ENCODE data around the gene TPP2.

TPP2 gene

DNA sequence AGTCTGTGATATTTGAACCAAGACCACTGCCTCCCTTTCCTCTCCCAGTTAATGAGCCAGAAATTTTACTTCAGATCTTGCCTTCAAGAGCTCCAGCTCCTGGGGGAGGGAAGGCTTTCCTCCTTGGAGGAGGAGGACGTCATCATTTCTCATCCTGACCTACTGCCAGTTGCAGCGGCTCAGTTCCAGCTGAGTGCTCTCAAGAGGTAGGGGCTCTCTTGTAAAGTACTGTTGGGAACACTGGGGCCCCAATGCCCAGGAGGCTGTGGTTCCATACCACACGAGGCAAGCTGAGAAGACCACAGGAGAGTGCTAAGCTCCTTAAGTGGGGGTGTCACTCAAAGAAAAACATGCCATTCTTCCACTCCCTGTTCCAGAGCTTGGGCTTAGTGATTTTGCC, 61.9 kb downstream of the TPP2 start:
- DNase-seq: no peak

DNA sequence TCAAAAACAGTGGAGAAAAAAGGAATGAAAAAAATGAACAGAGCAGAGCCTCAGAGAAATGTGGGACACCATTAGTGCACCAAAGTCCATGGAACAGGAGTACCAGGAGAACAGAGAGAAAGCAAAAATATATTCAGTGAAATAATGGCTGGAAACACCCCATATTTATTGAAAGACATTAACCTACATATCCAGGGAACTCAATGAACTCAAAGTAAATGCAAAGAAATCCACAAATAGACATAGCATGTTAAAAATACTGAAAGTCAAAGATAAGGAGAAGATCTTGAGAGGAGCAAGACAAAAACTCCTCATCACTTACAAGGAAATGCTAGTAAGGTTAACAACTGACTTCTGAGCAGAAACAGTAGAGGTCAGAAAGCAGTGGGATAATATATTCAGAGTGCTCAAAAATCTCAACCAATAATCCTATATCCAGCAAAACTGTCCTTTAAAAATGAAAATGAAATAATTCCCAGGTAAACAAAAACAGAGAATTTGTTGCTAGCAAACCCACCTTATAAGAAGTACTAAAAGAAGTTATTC, 62.5 kb downstream of the TPP2 start:
- no peak for DNase-seq

DNA sequence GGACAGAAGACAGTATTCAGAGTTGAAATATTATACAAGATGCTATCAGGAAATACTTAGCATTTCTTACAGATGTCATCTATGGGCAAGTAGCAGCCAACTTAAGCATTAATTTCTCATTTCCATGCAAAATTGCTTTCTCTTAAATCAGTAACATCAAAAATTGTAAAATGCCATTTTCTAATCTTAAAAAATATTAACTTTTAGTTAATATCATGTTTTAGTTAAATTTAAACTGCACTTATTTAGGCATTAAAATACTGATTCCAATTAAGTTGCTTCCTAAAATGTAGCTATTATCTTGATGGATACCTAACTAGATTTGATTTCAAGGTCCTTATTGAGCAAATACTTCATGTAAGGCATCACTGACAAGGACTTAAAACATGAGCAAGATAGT, 70.2 kb downstream of the TPP2 start:
- no peak for DNase-seq

- no peak for DNase-seq
Observed at GRCh38 chr13:102667911-102668310, 71.1 kb downstream of the TPP2 start.

- no peak for DNase-seq
Observed at GRCh38 chr13:102670130-102670529, 73.3 kb downstream of the TPP2 start.

DNA sequence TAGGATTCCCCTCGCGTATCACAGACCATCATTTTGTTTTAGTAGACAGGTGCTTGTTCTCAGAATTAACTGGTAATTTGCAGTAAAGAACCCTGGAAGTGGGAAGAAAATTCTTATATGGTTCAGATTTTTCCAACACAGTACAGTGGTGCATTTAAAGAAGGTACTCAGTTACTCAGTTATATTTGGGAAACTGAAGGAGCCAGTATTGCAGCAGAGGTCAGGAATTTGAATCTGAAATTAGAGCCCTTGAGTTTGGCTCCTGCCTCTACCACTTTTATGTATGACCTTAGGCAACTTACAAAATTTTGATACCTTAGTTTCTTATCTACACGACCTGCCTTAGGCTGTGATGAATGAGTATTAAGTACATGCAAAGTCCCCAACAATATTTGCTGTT, 78.3 kb downstream of the TPP2 start:
- DNase-seq: no peak

DNA sequence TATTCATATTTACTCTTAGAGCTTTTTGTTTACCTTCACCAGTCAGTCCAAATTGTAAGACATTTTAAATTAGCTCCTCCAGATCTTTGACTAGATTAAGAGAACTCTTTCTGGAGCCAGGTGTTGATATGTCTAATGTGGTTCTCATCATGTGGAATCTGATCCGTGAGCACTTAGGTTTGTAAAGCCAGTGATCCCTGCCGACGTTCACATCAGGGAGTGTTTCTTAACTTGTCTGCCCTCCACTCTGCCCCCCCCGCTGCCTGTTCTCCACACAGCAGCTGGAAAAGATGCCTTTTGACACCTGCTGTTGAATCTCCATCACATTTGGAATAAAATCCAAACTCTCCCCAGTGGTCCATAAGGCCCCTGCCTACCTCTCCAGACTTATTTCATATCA, 80.3 kb downstream of the TPP2 start:
- DNase-seq: no peak

DNA sequence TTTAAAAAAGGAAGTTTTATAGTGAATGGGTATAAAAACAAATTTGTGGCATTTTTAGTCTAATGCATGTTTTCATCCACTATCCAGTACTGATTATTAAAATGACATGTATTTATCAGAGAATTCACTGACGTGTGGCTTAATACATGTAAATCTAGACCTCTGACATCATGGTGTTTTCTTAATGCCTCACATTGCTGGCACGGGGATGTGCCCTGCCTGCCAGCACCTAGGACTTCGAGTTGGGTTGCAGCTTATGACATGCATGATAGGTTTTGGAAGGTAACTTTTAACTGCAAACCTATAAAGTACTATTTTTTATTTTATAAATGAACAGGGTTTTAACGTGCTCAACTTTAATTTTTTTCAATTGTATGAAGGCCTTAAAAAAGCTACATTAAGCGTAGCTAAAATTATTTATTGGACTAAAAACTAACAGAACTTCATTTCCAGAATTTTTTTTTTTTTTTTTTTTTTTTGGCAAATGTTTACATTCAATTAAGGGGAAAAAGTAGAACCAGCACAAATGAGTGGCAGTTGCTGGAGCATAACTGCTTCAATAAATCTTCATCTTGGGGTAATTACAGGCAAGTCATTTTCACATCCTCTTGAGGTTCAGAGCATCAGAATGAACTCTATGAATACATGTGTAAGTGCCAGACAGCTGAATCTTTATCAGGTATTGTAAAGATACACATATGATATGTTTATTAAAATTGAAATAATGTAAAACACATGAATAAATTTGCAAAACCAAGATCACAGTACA, 81.7 kb downstream of the TPP2 start:
- DNase-seq: no peak

DNA sequence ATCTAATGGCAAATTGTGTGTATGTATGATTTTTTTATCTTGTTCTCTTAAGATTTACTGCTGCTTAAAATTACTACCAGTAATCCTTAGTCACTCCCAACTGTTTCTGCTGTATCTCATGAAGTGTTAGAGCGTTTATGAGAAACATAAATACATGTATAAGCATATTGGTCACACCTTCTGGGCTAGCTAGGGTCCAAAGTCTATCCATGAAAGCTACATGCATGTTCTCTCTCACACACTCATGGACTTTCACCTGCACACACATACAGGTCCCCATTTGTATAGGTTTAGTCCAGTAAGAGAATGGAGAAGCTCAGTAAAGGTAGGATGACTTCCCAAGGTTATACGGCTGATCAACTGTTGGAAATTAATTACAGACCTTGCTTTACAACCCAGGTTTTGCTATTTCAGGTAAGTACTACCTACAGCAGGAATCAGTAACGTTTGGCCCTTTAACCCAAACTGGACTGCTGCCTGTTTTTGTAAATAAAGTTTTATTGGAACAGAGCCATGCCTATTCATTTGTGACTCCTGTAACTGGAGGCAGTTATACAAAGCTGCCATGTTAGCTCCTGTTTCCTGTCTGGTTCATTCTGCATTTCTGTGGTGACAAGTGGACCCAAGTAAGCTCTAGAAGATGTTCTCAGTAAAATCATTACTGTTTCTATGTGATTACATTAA, 82.8 kb downstream of the TPP2 start:
- DNase-seq: no peak

DNA sequence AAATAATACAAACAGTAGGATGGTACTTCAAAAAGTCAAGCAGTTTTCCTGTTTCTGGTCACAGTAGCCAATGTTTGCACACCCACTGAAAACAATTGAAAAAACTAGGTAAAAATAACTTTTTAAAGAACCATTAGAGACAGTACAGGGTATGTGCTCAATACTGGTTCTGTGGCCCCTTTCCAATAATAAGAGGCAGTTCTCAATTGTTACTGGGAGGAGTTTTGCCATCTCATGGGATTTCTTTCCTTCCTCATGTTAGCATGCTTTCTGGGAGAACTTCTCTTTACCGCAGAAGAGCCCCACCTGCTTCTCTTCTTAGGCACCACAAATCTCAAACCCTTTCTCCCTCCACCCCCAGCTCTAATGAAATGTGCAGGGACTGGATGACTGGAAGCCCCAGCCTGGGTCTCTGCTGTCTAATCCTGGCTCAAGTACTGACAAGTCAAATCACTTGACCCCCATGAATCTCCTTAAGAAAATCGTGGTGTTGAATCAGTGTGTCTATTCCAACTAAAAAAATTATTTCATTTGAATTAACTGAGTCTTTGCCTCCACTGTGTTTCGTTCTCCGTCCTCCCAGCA, 83.4 kb downstream of the TPP2 start:
- no peak for DNase-seq

- no peak for DNase-seq
Observed at GRCh38 chr13:102680842-102681740, 84.3 kb downstream of the TPP2 start.

DNA sequence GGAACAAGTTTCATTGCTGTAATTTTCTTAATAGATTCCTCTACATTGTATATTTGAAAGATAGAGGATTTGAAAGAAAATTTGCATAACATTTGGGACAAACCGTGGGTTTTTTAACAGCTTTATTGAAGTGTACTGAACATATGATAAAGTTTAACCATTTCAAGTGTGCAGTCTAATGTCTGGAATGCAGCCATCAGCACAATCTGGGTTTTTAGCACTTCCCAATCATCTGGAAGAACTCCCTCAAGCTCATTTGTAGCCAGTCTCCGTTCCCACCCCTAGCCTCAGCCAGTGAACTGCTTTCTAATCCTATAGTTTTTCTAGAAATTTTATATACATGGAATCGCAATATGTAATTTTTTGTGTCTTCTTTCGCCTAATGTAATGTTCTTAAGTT, 85.4 kb downstream of the TPP2 start:
- DNase-seq: no peak

- no peak for DNase-seq
Observed at GRCh38 chr13:102682727-102683126, 85.9 kb downstream of the TPP2 start.

- no peak for DNase-seq
Observed at GRCh38 chr13:102683637-102684036, 86.9 kb downstream of the TPP2 start.

DNA sequence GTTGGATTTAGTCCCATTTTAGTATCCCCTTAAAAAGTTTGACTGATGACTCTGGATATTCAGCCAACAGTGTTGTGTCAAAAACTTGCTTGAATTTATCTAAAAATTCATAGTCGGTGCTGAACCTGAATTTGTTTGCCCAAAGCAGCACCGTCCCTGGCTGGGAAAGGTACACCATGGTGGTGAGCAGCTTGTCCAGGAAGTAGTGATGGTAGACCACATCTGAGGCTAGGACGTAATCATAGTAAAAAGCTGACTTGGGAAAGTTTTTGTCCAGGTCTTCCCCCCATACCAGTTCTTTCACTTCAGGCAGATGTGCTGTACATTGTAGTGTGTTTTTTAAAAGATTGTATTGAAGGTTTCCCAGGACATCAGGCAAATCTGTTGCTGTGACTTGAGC, 89.2 kb downstream of the TPP2 start:
- DNase-seq: no peak

- no peak for DNase-seq
Observed at GRCh38 chr13:102687520-102687919, 90.7 kb downstream of the TPP2 start.

- no peak for DNase-seq
Observed at GRCh38 chr13:102688306-102688973, 91.7 kb downstream of the TPP2 start.

GRCh38 chr13:102690883-102691282, 94.1 kb downstream of the TPP2 start:
- DNase-seq: no peak

GRCh38 chr13:102692491-102692826, 95.7 kb downstream of the TPP2 start:
- no peak for DNase-seq

- DNase-seq: no peak
Observed at GRCh38 chr13:102693250-102693649, 96.5 kb downstream of the TPP2 start.

GRCh38 chr13:102693776-102694175, 97.0 kb downstream of the TPP2 start:
- DNase-seq: no peak

DNA sequence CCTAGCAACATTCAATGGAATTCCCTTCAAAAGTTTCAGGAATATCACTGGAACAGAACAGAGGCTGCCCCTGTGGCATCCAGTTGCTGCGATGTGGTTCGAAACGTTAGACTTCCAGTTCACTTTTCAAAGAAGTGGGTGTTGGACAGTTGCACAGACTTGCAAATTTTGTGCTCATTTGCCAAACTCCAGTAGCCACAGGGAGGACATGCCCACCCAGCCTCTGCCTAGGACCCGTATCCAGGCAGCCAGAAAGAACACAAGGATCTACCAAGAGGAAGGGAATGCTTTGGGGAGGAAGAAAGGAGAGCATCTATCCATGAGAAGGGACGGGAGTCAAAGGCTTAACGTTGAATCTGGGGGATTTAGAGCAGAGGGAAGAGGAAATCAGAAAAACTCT, 98.2 kb downstream of the TPP2 start, which contains the start of gene METTL21C:
METTL21C (minus strand) TSS at position 108 of the 400 bp plus-strand sequence. CDS start 546 bp downstream, outside the sequence.
- no peak for DNase-seq

Data from stimulated activated CD8-positive, alpha-beta memory T cell treated with anti-CD3 and anti-CD28 coated beads, Interleukin-4, amount 100 ng/mL, for 48 hours (primary cell).